ENCODE data around the gene PNMT.
A peak's percentile ranks its signal among the peaks of the same experiment; 100 is the strongest.

The PNMT gene

GRCh38 chr17:39716073-39716818 is 48.0 kb downstream of the PNMT start:
- TF ChIP-seq ZFX (IDR thresholded peaks at IDR 0.05), result no peak
- no peak for TF ChIP-seq CTCF (conservative IDR thresholded peaks at IDR 0.05)
- peak overlapping the region; percentile 19 for H3K27ac ChIP-seq

- H3K27ac ChIP-seq, result peak overlapping the region; percentile 19
Observed at GRCh38 chr17:39716879-39717536, 48.8 kb downstream of the PNMT start.

GRCh38 chr17:39717660-39718059 is 49.4 kb downstream of the PNMT start:
- no peak overlapping the region for H3K27ac ChIP-seq

More at GRCh38 chr17:39716879-39717536, 48.8 kb downstream of the PNMT start:
- TF ChIP-seq ZFX (IDR thresholded peaks at IDR 0.05) (no peak), CTCF (conservative IDR thresholded peaks at IDR 0.05) (no peak)

GRCh38 chr17:39719563-39720355 is 51.5 kb downstream of the PNMT start:
- TF ChIP-seq ZFX (IDR thresholded peaks at IDR 0.05) (no peak), CTCF (conservative IDR thresholded peaks at IDR 0.05) (no peak)
- no peak overlapping the region for H3K27ac ChIP-seq

More at GRCh38 chr17:39717660-39718059, 49.4 kb downstream of the PNMT start:
- TF ChIP-seq ZFX (IDR thresholded peaks at IDR 0.05), result no peak
- TF ChIP-seq CTCF (conservative IDR thresholded peaks at IDR 0.05), result no peak
